Stimulated activated CD4-positive, alpha-beta T cell treated with anti-CD3 and anti-CD28 coated beads, Interleukin-4, amount 100 ng/mL, for 4 hours (primary cell): Measurements from ENCODE around the gene EHD1.

Experiments
- DNase-seq, 2 experiments: peaks; one replicate each; pipeline ENCODE4 v3.0.0-alpha.2; 2020

The EHD1 gene

DNA sequence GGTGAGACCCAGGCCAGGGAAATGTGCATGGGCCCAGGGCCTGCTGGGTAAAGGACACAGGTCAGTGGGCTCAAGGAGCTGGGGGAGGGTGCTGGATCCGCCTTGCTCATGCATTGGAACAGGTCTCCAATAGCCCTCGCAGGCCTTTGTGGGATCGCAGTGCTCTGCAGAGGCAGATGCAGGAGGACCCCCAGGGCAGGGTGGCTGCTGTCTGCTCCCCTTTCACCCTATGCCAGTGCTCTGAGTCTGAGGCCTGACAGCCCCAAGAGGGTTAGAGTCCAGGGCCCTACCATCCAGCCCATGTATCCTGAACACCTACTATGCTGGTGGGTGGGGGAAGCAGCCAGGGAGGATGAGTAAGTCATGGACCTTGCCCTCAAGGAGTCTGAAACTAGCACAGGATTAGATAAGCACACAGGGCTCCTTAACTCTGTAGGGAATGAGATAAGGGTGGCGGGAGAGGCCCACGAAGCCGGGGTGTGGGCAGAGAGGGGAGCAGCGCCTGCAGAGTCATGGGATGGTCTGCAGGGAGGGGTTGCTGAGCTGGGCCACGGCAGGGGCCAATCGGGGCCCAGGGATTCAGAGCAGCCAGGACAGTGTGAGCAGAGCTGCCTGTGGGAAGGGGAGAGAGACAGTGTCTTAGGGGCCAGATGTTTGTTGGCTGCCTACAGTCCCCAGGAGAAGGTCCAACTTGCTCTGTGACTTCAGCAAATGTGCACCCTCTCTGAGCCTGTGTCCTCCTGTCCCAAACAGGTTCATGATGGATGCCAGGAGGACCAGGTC lies 10.5 kb upstream of the EHD1 start:
- DNase-seq, result no peak

DNA sequence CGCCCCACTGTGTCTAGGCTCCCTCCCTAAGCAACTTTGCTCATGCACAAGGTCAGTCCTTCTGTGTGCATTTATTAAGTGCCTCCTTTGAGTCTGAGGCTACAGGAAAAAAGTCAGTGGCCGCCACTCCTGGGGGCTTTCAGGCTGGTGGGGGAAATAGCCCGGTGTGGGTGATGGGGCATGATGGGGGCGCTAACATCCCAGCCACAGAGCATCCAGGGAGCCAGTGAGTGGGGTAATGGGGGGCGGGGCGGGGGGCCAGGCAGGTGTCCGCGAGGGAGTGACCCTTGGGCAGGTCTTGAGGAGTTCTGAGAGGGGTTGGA lies 9.9 kb upstream of the EHD1 start:
- DNase-seq, result no peak

DNA sequence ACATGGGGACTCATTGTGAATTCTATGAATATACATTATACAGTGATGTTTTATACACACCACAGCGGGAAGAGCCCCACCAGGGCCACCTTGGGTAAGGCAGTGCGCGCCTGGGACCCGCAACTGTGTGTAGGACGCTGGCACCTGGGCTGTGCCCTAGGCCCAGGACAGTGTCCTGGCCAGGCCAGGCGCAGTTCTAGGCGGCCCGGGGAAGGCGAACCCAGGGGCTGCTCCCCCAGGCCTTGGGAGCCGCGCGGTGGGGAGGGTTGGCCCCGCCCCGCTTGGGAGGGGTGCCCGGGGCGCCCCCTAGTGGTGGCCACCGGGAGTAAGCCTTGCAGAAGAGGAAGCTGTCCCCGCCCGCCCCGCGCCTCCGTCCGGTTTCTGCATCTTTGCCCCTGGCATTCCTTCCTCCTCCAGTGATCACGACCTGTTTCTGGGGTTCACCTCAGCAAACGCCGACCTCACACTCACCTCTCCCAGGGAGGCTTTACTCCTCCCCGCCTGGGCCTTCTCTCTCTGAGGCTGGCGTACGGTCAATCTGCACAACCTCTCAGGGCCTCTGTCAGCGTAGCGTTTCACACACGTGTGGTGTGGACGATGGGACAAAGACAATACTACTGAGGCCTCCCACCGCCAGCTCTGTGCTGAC lies 9.5 kb upstream of the EHD1 start:
- peak; percentile 73 to 88 for DNase-seq

DNA sequence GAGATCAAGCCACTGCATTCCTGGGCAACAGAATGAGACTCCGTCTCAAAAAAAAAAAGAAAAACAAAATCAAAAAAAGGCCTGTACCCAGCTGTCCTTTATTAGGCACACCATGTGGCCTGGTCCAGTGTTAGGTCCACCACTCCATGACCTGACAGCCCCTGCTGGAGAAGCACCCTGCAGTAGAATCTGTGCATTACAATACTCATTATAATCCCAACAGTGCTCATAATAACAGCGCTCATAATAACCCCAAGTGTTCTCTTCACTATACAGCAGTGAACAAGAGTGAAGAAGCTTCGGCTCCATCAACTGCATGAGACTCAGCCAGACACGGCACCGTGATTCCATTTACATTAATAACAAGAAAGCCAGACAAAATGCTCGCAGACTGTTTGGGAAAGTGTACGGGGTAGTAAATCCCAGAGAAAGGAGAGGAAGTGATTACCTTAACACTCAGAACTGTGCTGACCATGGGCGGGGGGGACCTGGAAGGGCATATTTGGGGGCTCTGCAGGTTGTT lies 8.9 kb upstream of the EHD1 start:
- no peak for DNase-seq

DNA sequence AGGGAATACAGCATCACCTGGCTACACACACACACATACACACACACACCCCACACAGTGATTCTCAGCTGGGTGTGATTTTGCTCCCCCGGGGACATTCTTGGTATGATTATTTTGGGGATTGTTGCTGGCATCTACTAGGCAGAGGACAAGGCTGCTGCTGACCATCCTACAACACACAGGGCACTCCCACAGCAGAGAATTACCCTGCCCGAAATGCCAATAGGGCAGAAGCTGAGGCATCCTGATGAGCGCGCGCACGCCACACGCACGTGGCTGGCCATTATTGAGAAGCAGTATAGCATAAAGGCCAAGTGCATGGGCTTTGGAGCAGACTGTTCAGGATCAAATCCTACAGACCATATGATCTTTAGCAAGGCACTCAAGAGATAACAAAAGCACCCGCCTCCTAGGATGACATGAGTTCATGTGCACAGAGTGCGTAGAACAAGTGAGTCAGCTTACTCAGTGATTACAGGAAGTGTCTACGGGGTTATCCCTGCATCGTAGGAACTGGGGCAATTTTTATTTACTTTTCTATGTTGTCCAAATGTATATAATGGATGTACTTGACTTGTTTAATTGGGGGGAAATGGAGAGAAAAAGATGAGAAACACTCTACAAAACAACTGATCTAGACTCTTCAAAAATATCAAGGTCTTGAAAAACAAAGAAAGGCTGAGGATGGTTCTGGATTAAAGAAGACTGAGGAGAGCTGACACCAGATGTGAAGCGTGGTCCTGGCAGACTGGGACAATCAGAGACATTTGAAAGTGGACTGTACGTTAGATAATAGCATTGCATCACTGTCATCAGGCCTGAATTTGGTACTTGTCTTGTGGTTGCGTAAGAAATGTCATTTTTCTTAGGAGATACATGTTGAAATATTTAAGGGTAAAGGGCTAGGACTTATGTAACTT lies 7.2 kb upstream of the EHD1 start:
- peak in 1 of 2 experiments; percentile 57 for DNase-seq

DNA sequence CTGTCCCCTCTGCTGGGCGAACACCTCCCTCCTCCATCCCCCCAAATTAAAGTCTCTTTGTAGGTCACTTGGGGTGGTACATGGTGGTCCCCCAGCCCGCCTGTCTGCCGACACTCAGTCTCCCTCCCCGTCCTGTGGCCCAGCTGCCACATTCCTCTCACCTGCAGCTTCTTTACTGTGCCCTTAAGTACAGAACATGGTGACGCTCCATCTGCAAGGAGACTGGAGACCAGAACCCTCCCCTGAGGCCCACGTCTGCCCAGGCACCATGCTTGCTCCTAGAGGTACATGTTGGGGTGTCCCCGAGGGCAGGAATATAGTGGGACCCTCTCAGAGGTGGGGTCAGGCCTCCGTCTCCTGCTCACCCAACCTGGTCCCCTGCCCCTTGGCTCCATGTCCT lies 5.6 kb upstream of the EHD1 start:
- DNase-seq, result no peak

DNA sequence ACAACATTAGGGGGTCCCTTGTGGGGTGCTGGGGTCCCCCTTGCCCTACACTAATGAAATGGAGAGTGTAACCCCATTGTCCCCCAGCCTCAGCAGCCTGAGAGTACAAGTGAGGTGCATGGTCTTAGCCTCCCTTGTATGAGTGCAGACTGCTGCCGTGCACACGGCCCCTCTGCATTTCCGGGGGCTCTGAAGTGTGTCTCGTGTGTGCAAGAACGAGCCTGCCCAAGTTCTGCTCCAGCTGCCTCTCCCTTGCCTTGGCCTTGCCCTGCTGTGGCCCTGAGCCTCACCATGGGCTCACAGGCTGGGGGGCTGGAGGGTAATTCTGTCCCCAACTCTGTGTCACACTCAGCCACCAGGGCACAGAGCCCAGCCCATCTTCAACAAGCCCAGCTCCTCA lies 5.2 kb upstream of the EHD1 start:
- no peak for DNase-seq

DNA sequence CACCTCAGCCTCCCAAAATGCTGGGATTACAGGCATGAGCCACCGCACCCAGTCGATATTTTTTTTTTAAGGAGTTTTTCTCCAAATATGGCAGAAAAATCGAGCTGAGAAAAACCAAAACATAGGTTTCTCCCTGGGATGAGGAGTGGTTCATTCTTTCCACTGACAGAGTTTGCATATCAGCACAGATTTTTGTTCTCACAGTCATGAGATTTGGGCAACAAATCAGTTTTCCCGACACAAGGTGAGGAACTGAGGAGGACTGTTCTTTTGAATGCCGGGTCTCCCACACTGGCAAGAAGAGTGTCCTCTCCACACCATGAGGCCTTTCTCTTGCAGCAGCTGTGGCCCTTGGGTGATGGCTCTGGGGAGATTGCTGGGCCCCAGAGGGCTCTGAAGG lies 3.8 kb upstream of the EHD1 start:
- DNase-seq, result no peak

DNA sequence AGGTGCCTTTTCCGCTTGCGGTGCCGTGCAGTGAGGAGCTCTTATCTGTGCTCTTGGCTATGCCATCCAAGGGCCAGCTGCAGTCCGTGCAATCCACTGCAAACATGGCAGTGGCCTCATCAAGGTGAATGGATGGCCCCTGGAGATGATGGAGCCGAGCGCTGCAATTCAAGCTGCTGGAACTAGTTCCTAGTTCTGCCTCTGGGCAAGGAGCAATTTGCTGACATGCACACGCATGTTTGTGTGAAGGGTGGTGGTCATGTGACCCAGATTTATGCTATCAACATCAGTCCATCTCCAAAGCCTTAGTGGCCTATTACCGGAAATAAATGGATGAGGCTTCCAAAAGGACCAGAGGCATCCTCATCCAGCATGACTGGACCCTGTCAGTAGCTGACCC lies 3.1 kb upstream of the EHD1 start:
- no peak for DNase-seq

DNA sequence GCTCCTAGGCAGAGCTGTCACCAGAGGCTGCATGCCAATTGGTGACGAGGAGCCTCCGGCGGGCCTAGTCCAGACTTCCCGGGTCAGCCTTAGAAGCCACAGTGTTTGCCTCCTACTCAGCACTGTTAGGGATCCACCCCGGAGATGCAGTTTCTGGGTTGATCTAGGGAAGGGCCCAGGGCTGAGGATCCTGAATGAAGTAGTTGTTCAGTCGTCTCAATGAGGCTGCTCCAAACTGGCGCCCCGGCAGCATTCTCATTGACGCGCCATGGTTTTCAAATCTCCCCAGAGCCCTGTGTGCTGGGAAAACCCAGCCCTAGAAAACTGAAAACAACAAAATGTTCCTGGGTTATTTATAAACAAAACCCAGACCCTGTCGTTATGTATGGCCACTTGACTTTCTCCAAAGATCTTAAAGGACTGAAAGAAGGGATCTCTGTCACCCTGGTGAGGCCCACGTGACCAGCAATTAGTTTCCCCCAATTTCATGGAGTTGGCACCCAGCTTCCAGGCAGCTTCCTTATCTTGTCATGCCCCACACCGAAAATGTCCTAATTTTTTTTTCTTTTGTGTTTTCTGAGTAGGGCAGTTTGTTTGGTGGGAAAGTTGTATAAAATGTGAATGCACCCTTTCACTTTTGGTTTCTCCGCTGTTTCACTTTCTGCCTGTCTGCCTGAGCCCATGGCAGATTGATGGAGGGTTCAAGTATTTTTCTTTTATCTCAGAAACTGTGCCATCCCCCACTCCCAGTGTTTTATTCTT lies 2.0 kb upstream of the EHD1 start:
- DNase-seq, result no peak

DNA sequence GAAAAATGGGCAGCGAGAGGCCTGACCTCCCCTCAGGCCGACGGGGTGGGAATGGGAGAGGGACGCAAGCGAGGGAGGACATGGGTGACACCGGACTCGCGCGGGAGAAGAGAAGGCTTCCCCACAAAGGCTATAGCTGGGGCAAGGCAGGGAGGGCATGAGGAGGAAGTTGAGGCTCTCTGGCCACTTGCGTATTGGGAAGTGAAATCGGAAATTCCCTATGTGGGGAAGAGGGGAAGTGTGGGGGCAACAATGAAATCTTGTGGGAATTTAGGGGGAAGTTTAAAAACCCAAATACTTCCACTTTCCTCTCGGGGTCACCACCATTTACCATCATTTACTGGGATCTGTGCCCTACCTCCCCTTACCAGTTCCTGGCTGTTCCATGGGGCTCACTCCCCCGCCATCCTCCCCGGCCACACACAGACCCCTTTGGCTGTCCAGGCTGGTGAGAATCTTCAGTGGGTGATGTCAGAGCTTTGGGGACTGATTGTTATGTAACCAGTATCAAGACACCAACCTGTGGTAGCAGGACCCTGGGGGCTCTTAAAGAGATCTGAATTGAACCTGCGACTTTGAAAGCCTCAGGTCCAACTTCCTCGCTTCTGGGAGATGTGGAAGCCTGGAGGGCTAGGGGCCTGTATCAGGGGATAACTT lies 951 bp upstream of the EHD1 start:
- DNase-seq, result no peak

DNA sequence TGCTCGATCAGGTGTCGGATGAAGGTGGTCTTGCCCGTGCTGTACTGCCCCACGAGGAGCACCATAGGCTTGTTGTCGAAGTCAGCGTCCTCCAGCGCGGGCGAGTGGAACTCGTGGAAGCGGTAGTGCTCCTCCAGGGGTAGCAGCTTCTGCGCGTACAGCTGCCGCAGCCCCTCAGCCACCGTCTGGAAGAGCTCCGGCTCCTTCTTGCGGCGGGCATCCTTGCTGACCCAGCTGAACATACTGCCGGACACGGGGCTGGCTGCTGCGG lies 263 bp downstream of the EHD1 start:
- no peak for DNase-seq

DNA sequence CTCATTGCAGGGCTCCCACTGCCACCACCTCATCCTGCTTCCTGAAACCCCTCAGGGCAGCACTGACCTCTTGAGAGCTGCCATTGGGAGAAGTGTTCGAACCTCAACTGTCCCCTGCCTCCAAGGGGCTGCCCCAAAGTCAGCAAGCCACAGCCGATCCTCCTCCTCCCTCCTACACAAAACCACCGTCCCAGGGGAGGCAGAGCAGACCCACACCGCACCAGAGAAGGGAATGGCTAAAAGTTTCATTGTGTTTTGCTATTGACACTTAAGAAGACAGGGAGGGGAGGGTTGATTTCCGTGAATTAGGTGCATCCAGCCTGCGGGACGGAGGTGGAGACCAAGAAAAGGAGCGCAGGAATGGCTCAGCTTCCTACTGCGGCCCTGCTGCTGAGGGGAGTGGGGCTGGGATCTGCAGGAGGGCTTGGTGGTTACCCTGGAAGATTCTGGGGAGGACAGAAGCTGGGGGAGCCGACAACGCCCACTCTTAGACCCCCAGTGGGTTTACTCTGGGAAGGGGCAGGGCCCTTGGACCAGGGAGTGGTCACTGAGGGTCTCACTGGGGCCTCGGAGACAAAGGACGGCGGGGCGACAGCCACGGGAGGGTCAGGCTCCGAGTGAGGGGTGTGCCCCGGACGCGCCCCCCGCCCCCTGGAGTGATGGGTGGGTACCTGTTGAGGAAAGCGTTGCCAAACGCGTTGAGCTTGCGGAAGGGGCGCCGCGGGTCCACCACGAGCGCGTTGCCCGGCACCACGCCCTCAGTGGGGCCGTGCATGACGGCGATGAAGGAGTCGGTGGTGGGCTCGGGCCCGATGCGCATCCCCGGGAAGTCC lies 815 bp downstream of the EHD1 start:
- DNase-seq, result peak in 1 of 2 experiments; percentile 26

DNA sequence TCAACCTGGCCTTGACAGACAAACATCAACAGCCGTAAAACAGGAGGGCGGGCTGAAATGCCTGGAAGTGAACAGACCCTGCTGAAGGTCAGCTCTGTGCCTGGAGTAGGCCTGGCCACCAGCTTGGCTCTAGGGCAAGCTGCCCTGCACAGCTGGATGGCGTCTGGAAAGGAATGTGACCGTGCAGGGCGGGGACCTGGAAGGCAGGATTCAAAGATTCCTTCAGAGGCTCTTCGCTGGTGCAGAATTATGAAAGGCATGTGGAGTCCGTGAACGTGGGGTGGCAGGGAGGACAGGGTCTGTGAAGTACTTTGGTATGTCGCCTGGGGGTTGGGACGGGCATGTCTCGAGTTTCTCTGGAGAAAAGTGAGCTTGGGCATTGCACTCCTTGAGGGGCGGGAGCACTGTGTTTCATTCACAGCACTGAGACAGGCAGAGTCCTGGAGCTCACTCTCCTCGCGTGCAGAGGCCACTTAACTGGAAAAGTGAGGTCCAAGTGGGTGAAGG lies 1.5 kb downstream of the EHD1 start:
- DNase-seq, result no peak

DNA sequence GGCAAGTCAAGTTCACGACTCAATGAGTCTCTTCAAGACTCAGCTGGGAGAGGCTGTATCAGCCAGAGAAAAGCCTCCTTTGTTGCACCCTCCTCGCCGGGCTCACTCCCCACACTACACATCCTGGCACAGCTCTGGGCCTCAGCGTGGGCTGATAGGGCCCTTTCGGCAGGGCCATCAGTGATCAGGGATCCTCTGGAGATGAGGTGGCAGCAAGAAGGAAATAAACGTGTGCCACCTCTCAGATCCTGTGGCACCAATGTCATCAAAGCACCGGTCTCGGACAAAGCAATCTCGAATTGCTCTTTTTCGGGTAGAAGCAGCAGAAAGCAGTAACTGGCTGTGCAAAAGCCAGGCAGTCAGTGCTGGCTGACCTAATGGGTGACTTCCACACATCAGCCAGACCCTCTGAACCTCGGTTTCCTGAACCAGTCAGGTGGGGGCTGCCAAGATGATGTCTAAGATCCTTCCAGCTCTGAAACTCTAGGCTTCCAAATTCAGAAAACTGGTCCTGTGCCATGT lies 2.1 kb downstream of the EHD1 start:
- DNase-seq, result no peak

DNA sequence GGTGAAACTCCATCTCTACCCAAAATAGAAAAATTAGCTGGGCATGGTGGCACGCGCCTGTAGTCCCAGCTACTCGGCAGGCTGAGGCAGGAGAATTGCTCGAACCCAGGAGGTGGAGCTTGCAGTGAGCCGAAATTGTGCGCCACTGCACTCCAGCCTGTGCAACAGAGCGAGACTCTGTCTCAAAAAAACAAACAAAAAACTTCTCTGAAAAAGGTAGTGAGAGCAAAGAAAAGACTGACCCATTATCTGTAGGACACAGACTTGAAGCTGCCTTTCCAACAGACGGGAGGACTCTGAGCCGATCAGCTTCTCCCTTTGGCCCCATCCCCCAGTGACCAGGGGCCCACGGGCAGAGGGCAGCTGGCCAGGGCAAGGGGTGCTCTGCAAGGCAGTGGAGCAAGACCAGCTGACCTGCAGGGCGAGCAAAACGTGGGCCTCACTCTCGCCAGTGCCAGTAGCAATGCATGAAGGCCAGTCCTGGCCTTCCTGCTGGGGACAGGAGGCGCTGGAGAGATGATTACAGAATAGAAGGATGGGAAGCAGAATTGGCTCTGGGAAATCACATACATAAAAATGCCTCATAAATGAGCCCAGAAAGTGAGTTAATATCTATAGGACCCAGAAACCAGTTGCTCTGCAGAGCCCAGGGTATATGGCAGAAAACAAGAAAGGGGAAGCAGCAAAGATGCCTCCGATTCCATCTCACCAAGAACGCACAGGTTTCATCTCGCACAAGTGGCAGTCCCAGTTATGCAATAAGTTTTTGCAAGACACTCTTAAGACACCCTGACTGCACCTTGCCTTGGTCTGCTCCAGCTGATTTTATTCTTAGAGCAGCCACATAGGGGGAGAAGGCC lies 2.8 kb downstream of the EHD1 start:
- DNase-seq, result no peak

DNA sequence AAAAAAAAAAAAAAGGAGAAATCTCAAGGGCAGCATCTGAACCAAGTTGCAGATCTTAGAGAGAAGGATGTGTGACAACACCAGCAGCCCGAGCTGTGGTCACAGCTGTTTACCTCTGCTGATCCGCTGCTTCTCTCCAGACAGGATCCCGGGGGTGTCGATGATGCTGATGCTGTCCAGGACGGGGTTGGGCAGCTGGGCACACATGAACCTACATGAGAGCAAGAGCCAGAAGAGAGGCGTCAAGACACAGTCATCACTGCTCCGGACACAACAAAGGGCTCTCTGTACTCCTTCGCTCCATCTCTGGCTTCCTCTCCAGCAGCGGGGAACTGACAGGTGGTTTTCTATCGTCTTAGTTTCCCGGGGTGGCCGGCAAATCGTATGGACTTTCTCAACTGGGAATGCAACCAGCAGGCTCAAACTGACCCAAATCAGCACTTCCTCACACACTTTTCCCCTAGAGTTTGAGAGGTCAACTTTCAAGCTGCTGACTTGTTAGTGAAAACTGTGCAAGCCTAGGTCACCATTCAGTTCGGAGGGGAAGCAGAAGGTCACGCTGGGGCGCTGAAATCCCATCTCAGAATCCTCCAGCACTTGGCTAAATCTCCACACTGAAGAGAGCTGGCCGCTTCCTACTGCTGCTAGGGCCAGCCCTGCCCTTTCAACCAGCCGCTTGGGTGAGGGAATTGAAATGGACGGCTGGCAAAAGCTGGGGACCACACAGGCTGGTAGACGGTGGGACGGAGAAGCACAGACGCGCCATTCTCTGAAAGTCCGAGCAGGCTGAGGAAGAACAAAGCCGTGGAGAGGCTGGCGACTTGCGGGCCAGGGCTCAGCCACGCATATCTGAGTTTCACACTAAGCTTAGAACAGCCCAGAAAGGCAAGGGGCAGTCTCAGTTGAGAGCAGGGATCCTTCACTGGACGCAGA lies 3.8 kb downstream of the EHD1 start:
- DNase-seq, result no peak

DNA sequence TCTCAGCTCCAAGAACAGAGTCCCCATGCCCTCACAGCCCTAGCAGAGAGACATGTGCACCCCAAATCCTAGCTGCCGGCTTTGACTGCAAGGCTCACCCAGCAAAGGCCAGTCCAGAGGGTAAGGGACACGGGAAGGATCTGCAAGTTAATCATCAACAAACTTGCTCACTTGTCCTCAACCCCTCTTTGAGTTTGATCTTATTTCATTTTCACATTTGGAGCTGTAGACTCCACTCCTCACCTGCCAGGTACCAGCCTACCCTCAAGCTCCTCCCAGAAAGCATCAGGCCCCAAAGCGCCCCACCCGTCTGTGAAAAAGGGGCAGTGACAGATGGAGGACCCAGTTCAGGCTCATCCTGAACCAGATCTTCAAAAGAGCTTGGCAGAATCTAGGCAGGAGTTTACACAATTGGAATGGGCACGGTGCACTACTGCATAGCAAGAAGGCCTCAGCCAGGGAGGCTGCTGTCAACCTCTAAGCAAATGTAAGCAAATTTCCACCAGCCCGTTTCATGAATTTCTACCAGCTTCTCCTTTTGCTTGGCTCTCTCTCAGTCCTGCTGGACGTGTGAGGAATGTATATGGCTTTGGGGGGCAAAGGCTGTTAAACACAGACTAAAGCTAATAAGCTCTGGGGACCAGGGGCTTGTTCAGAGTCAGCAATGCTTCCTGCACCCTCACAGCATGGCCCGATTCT lies 5.5 kb downstream of the EHD1 start:
- no peak for DNase-seq
